HG03139 (cell line): ENCODE results near the gene DCST1.

Source experiments
- ATAC-seq: cut with Tn5 transposase; IDR thresholded peaks from one replicate; pipeline ENCODE4 v1.9.1; 2021; ENCODE audit not compliant: unreplicated experiment

DCST1 gene

DNA sequence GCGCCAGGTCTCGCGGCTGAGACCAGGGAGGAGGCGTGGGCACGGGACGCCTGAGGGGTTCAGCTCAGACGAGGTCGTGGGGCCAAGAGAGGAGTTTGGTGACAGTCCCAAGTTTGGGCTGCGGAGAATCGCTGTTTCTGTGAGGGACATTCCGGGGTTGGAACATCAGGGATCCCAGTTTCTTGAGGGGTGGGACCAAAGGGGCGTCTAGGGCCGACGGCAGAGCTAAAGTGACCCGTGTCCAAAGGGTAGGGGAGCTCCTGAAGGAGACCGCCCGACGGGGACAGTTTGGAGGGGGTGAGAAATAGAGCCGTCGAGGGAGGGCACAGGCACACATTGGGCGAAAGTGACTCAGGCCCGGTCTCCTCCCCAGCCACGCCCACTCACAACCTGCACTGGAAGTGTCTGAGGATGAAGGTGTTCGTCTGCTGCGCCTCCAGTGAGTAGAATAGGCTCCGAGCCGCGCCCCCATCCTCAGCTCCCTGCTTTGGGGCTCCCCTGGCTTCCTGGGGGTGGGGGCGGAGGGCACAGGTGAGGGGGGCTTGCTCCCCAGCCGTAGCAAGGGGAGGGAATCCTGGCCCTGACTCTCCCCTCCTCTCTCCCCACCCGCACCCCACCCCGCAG, 52.0 kb downstream of the DCST1 start:
- ATAC-seq = no peak

DNA sequence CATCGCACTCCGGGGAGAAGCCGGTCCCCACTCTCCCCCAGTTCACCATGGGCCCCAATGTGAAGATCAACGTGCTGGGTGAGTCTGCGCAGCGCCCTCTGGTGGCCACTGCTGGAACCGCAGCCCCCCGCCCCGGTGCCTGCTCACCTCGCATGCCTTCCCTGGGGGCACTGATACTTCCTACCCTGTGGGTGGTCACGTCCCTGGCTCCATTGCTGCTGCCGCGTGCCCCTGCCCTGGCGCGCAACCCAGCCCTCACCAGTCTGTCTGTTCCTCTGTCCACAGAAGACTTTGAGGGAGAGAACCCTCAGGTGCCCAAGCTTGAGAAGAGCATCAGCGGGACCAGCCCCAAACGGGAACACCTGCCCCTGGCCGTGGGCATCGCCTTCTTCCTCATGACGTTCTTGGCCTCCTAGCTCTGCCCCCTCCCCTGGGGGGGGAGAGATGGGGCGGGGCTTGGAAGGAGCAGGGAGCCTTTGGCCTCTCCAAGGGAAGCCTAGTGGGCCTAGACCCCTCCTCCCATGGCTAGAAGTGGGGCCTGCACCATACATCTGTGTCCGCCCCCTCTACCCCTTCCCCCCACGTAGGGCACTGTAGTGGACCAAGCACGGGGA, 52.6 kb downstream of the DCST1 start:
- no peak for ATAC-seq

DNA sequence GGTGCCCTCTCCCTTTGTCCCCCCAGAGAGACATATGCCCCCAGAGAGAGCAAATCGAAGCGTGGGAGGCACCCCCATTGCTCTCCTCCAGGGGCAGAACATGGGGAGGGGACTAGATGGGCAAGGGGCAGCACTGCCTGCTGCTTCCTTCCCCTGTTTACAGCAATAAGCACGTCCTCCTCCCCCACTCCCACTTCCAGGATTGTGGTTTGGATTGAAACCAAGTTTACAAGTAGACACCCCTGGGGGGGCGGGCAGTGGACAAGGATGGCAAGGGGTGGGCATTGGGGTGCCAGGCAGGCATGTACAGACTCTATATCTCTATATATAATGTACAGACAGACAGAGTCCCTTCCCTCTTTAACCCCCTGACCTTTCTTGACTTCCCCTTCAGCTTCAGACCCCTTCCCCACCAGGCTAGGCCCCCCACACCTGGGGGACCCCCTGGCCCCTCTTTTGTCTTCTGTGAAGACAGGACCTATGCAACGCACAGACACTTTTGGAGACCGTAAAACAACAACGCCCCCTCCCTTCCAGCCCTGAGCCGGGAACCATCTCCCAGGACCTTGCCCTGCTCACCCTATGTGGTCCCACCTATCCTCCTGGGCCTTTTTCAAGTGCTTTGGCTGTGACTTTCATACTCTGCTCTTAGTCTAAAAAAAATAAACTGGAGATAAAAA, 53.4 kb downstream of the DCST1 start:
- no peak for ATAC-seq

DNA sequence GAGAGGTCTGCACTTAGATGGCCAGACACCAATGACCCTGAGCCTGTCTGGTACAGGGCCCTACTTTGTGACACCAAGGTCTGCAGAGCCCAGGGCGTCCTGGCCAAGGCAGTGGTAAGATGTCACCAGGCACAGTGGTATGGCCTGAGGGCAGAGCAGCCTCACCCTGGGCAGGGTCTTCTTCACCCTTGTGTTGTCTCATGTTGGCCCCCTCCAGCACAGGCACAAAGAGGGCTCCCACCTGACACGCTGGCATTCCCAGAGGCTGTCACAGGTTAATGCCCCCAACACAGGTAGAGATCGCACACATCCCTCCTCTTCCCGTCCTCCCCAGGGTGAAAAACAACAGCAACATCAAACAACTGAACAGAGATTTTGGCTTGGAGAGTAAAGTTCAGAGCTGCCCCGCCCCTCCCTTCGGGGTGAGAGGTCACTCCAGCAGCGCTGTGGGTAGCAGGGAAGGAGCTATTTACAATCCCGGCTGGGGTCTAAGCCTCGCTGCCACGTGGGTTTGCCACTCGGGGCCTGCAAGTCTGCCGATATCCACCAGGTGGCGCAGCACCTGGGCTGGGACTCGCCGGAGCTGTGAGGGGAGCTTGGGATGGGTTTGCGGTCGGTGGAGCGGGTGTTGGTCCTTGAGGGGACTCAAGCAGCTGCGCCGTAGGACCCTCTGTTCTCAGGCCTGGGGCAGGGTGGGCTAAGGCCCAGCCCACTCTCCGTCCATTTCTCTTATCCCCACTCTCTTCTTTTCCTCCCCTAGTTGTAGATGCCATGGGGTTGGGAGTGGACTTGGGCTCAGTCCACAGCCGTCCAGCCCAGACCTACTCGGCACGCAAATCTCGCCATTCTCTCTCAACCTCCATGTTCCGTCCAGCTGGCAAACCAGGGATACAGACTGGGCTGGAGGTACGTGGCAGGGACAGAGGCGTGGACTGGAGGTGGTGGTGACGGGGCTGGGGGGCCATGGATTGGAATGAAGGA, 57.7 kb downstream of the DCST1 start:
- ATAC-seq = no peak

DNA sequence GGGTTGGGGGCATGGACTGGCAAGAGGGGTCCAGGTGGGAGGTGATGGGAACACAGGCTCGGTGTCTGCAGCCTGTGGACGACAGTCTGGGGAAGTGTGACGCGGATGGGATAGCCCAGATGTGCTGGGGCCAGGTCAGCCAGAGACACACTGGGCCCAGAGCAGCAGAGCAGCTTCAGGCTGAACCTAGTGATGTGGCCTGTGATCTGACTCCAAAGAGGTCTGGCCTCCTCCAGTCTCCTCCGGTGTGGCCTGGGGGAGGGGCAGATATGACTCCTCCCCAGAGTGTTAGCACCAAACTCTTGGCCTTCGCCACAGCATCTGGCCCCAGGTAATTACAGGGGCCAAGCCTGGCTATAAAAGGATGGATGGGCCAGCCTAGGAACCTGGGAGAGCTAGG, 58.5 kb downstream of the DCST1 start:
- no peak for ATAC-seq

DNA sequence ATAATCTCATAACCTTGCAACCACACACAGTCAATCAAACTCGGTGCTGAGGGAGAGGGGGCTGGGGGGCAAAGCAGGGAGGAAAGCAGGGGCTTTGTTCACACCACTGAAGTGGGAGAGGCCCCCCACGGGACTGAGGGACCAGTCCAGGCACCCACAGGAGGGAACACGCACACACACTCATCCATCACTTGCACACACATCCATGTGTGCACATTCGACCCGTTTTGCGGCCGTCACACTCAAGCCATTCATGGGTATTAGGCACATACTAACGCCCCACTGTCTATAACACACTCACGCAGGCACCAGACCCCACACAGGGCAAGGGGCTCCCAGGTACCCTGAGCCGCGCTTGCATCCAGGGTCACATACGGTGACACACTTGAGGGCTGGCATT, 59.0 kb downstream of the DCST1 start:
- ATAC-seq = no peak

DNA sequence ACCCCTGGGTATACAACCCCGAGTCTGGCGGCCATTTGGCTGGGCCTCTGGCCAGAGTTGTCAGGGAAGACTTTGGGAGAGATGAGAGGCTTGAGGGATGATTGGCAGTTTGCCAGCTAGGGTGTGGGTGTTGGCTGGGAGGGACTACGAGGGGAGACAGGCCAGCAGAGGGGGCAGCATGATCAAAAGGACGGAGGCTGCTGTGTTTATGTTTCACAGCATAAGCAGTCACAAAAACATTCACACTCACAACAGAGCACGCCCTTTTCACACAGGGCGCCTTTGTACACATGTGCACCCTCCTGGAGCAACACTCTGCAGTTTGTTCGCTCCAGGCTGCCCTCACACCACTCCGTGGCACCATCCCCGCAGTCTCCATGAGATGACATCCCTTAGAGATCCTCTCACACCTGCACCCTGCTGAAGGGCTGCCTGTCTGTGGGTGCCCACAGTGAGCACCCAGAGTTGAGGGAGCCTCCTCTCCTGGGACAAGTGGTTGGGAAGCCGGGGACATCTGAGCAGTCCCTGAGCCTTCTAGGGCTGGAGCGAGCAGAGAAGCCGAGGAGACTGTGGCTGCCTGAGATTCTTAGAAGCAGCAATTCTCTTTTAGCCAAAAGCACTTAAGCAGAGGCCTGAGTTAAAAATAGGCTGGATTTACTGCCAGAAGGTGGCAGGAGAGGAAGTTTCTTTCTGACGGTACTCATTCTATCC, 60.4 kb downstream of the DCST1 start:
- ATAC-seq = no peak

DNA sequence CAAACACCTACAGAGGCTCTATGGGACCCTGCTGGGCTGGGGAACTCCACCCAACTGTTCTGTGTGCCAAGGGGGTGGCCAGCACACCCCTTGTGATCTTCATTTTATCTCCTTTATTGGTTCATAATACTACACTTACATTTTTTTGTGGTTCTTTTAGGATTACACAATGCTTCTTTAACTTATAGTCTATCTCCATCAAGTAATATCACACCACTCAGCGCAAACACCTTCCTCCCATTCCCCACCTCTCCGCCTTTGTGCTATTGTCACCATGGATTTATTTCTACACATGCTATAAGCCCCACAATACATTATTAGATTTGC, 61.0 kb downstream of the DCST1 start:
- no peak for ATAC-seq

DNA sequence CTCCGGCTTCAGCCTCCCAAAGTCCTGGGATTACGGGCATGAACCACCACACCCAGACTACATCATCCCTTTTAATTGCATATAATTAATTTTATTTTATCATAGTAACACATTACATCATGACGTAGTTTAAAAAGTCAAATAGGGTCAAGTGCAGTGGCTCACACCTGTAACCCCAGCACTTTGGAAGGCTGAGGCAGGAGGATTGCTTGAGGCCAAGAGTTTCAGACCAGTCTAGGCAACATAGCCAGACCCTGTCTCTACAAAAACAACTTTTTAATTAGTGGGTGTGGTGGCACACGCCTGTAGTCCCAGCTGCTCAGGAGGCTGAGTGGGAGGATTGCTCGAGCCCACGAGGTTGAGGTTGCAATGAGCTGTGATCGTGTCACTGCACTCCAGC, 65.7 kb downstream of the DCST1 start:
- ATAC-seq = no peak
